KMS-11 (cell line): ENCODE results near the gene CHRM2.

Source experiments
- H2AFZ ChIP-seq: fragments of 200-600 bp; sonication (generic); 2 replicates; pipeline ENCODE4 v1.6.1; 2016; ENCODE audit warnings: antibody characterized with exemption, mixed run types, low read depth
- H3K27ac ChIP-seq: fragments of 200-600 bp; sonication (generic); 2 replicates; pipeline ENCODE4 v1.6.1; 2016; ENCODE audit warnings: mild to moderate bottlenecking, mixed run types
- H3K27me3 ChIP-seq: fragments of 200-600 bp; sonication (generic); 2 replicates; pipeline ENCODE4 v1.6.1; 2017; ENCODE audit warnings: mild to moderate bottlenecking, low read depth, mixed run types, moderate library complexity; ENCODE audit not compliant: insufficient read depth
- H3K36me3 ChIP-seq: fragments of 200-600 bp; sonication (generic); 2 replicates; pipeline ENCODE4 v1.6.1; 2017; ENCODE audit warnings: mild to moderate bottlenecking, mixed run types; ENCODE audit not compliant: insufficient read depth
- H3K4me1 ChIP-seq: fragments of 200-600 bp; sonication (generic); 2 replicates; pipeline ENCODE4 v1.6.1; 2016; ENCODE audit warnings: mild to moderate bottlenecking, low read depth, mixed run types; ENCODE audit not compliant: poor library complexity, severe bottlenecking
- H3K4me2 ChIP-seq: fragments of 200-600 bp; sonication (generic); 2 replicates; pipeline ENCODE4 v1.7.0; 2016; ENCODE audit warnings: mild to moderate bottlenecking, mixed run types
- H3K4me3 ChIP-seq: fragments of 200-600 bp; sonication (generic); IDR thresholded peaks from 2 replicates; pipeline ENCODE4 v1.6.1; 2017; ENCODE audit warnings: low read depth, low read length, mixed read lengths; ENCODE audit not compliant: insufficient read depth
- H3K79me2 ChIP-seq: fragments of 200-600 bp; sonication (generic); 2 replicates; pipeline ENCODE4 v1.6.1; 2016; ENCODE audit warnings: low read depth, mixed run types; ENCODE audit not compliant: insufficient read depth
- H3K9ac ChIP-seq: fragments of 200-600 bp; sonication (generic); 2 replicates; pipeline ENCODE4 v1.6.1; 2016; ENCODE audit warnings: mild to moderate bottlenecking, mixed run types
- H4K20me1 ChIP-seq: fragments of 200-600 bp; sonication (generic); 2 replicates; pipeline ENCODE4 v1.6.1; 2016; ENCODE audit warnings: mild to moderate bottlenecking, mixed run types; ENCODE audit not compliant: insufficient read depth
- CTCF ChIP-seq: fragments of 200-600 bp; sonication (generic); conservative IDR thresholded peaks from 2 replicates; pipeline ENCODE4 v1.6.1; 2017; ENCODE audit warnings: low read depth, mild to moderate bottlenecking, antibody characterized with exemption, low read length, moderate library complexity, mixed read lengths

CHRM2 gene

GRCh38 chr7:136884492-136884891 lies 16.0 kb downstream of the CHRM2 start:
- H3K36me3 ChIP-seq: no peaks in the 10 kb centered on the region
- TF ChIP-seq CTCF: no peak
- H2AFZ ChIP-seq: no peak overlapping the region
- no peak overlapping the region for H3K9ac ChIP-seq
- no peak overlapping the region for H3K27ac ChIP-seq
- no peak overlapping the region for H3K4me2 ChIP-seq
- no peaks in the 10 kb centered on the region for H3K4me1 ChIP-seq
- H4K20me1 ChIP-seq: no peaks in the 10 kb centered on the region
- no peaks in the 10 kb centered on the region for H3K79me2 ChIP-seq
- no peaks in the 10 kb centered on the region for H3K27me3 ChIP-seq
- H3K4me3 ChIP-seq: no peak overlapping the region

GRCh38 chr7:136887317-136887716 lies 18.9 kb downstream of the CHRM2 start:
- TF ChIP-seq CTCF: no peak
- no peak overlapping the region for H3K4me3 ChIP-seq
- no peaks in the 10 kb centered on the region for H3K36me3 ChIP-seq
- H3K79me2 ChIP-seq: no peaks in the 10 kb centered on the region
- H3K4me1 ChIP-seq: no peaks in the 10 kb centered on the region
- no peak overlapping the region for H3K27ac ChIP-seq
- H3K27me3 ChIP-seq: no peaks in the 10 kb centered on the region
- H3K4me2 ChIP-seq: no peak overlapping the region
- H2AFZ ChIP-seq: no peak overlapping the region
- H4K20me1 ChIP-seq: no peaks in the 10 kb centered on the region
- H3K9ac ChIP-seq: no peak overlapping the region

- Histone ChIP-seq H3K4me3 (no peak overlapping the region), H3K27ac (no peak overlapping the region), H2AFZ (no peak overlapping the region), H3K4me1 (no peaks in the 10 kb centered on the region), H3K4me2 (no peak overlapping the region), H3K36me3 (no peaks in the 10 kb centered on the region), H3K79me2 (no peaks in the 10 kb centered on the region), H3K27me3 (no peaks in the 10 kb centered on the region), H3K9ac (no peak overlapping the region), H4K20me1 (no peaks in the 10 kb centered on the region)
- TF ChIP-seq CTCF: no peak
Observed at GRCh38 chr7:136890399-136890798, 21.9 kb downstream of the CHRM2 start.

- Histone ChIP-seq H3K27ac (no peak overlapping the region), H3K4me1 (no peaks in the 10 kb centered on the region), H3K36me3 (no peaks in the 10 kb centered on the region), H4K20me1 (no peaks in the 10 kb centered on the region), H3K27me3 (no peaks in the 10 kb centered on the region), H3K4me3 (no peak overlapping the region), H3K4me2 (no peak overlapping the region), H3K9ac (no peak overlapping the region), H2AFZ (no peak overlapping the region), H3K79me2 (no peaks in the 10 kb centered on the region)
- no peak for TF ChIP-seq CTCF
Observed at GRCh38 chr7:136891850-136892249, 23.4 kb downstream of the CHRM2 start.

GRCh38 chr7:136894789-136895188 lies 26.3 kb downstream of the CHRM2 start:
- H3K4me2 ChIP-seq: no peak overlapping the region
- H3K4me1 ChIP-seq: no peaks in the 10 kb centered on the region
- no peak overlapping the region for H3K9ac ChIP-seq
- no peak overlapping the region for H3K4me3 ChIP-seq
- H2AFZ ChIP-seq: no peak overlapping the region
- no peaks in the 10 kb centered on the region for H4K20me1 ChIP-seq
- no peaks in the 10 kb centered on the region for H3K36me3 ChIP-seq
- H3K79me2 ChIP-seq: no peaks in the 10 kb centered on the region
- H3K27me3 ChIP-seq: no peaks in the 10 kb centered on the region
- no peak overlapping the region for H3K27ac ChIP-seq
- no peak for TF ChIP-seq CTCF
